Body of pancreas (tissue), 4 donors: ENCODE measurements around the gene TWSG1.

Experiments
- CTCF ChIP-seq, 7 experiments: fragments of 450-650 bp in 4 of 7; fragments of 200-600 bp in 3 of 7; sonication (generic) in 3 of 7; IDR thresholded peaks; one replicate each; pipeline ENCODE4 v1.5.1; 2016 to 2019; ENCODE audit warnings: antibody characterized with exemption in 7 of 7
- POLR2A ChIP-seq, 3 donors: fragments of 450-650 bp; IDR thresholded peaks; one replicate each; pipeline ENCODE4 v1.6.1; 2016; ENCODE audit warnings: antibody characterized with exemption in 3 of 3, mild to moderate bottlenecking in 2 of 3

GRCh38 chr18:9365406-9365805 is 30.8 kb downstream of the TWSG1 start:
- no peak for TF ChIP-seq CTCF (IDR thresholded peaks at IDR 0.05)
- no peak for TF ChIP-seq POLR2A (IDR thresholded peaks at IDR 0.05)
